VCaP (cell line): ENCODE results near the gene ATF6.

Source experiments
- H3K27ac ChIP-seq: fragments of 450-650 bp; 2 replicates; pipeline ENCODE4 v1.5.1; 2017
- TF ChIP-seq, protein P1 (sequence below): fragments of 450-650 bp; conservative IDR thresholded peaks from 2 replicates; pipeline ENCODE4 v1.5.1; 2017; ENCODE audit warnings: mild to moderate bottlenecking, moderate library complexity

ATF6 gene

GRCh38 chr1:161778522-161778921, 12.4 kb downstream of the ATF6 start:
- no peak overlapping the region for H3K27ac ChIP-seq
- TF ChIP-seq, protein P1, sequence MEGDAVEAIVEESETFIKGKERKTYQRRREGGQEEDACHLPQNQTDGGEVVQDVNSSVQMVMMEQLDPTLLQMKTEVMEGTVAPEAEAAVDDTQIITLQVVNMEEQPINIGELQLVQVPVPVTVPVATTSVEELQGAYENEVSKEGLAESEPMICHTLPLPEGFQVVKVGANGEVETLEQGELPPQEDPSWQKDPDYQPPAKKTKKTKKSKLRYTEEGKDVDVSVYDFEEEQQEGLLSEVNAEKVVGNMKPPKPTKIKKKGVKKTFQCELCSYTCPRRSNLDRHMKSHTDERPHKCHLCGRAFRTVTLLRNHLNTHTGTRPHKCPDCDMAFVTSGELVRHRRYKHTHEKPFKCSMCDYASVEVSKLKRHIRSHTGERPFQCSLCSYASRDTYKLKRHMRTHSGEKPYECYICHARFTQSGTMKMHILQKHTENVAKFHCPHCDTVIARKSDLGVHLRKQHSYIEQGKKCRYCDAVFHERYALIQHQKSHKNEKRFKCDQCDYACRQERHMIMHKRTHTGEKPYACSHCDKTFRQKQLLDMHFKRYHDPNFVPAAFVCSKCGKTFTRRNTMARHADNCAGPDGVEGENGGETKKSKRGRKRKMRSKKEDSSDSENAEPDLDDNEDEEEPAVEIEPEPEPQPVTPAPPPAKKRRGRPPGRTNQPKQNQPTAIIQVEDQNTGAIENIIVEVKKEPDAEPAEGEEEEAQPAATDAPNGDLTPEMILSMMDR, result no peak

DNA sequence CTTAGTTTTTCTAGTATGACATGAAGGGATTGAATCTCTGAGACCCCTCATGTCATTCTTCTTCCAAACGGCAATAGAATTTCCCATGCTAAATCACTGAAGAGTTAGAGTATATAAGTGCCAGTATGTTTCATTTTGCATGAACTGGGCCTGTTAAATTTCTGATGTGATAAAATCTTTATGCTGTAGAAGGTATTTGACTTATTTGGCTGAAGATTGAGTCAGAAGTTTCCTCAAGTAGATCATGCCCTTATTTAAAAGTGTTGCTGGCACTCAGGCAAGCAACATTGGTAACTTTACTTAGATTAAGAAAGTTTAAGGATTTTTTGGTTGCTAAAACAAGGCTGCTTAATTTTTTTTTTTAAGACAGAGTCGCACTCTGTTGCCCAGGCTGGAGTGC, 13.3 kb downstream of the ATF6 start:
- TF ChIP-seq, protein P1, result no peak
- H3K27ac ChIP-seq, result no peak overlapping the region

DNA sequence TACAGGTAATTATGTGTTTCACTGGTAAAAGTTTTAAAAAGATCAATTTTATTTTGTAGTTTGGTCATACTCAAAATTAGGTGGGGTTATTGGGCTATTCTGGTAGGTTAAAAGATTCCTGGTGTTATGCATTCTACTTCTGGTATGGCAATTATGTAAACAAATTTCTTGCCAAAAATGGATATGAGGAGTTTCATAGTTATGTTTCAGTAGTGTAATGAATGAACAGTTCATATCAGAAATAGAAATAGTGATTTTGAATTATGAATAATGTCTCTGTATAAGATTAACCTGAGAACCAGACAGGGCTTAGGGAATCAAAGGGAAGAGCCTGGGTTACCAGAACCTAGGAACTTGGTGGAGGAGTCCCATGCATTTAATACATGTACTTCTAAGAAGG, 15.9 kb downstream of the ATF6 start:
- TF ChIP-seq, protein P1, result no peak

DNA sequence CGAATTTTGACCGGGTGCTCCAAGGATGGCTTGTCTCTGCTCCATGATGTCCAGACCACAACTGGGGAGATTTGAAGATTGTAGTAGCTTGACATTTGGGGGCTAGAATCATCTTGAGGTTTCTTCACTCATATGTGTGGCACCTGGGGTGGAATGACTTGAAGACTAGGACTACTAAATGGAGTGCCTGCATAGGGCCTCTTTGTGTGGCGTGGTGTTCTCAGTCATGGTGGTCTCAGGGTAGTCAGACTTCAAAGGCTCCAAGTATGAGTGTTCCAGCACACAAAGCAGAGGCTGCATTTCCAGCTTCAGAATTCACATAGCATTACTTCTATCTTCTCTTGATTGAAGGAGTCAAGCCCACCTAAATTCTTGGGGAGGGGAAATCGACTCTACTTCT, 16.8 kb downstream of the ATF6 start:
- H3K27ac ChIP-seq, result no peak overlapping the region
- TF ChIP-seq, protein P1, result no peak

More for the DNA sequence above, 15.9 kb downstream of the ATF6 start:
- H3K27ac ChIP-seq, result no peak overlapping the region

- H3K27ac ChIP-seq, result no peak overlapping the region
- TF ChIP-seq, protein P1, result no peak
Measured at GRCh38 chr1:161784968-161785367, 18.8 kb downstream of the ATF6 start.

DNA sequence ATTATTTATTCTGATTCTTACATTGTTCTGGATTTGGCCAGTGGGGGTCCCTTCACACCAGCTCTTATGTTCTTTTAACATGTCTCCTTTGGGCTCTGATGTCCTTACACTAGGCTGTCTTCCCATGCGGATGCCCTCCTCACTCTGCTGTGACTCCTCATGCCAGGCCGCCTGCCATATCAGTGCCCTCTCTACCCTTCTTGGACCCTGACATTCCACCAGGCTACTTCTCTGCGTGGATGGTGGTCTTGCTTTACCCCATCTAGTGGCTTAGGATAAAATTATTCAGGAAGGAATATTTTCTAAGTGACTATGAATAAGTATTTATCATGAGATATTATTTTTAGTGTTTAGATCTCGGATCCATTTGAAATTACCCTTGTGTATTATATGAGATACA, 21.2 kb downstream of the ATF6 start:
- TF ChIP-seq, protein P1, result no peak
- H3K27ac ChIP-seq, result no peak overlapping the region

- H3K27ac ChIP-seq, result no peak overlapping the region
- TF ChIP-seq, protein P1, result no peak
Measured at GRCh38 chr1:161790587-161791317, 24.6 kb downstream of the ATF6 start.
